GM21576 (cell line): ENCODE measurements around the gene CNST.
A peak's percentile ranks its signal among the peaks of the same experiment; 100 is the strongest.

Source experiments
- ATAC-seq: cut with Tn5 transposase; IDR thresholded peaks from one replicate; pipeline ENCODE4 v1.9.1; 2021; ENCODE audit warnings: mild to moderate bottlenecking, moderate library complexity; ENCODE audit not compliant: unreplicated experiment

CNST gene, protein sequence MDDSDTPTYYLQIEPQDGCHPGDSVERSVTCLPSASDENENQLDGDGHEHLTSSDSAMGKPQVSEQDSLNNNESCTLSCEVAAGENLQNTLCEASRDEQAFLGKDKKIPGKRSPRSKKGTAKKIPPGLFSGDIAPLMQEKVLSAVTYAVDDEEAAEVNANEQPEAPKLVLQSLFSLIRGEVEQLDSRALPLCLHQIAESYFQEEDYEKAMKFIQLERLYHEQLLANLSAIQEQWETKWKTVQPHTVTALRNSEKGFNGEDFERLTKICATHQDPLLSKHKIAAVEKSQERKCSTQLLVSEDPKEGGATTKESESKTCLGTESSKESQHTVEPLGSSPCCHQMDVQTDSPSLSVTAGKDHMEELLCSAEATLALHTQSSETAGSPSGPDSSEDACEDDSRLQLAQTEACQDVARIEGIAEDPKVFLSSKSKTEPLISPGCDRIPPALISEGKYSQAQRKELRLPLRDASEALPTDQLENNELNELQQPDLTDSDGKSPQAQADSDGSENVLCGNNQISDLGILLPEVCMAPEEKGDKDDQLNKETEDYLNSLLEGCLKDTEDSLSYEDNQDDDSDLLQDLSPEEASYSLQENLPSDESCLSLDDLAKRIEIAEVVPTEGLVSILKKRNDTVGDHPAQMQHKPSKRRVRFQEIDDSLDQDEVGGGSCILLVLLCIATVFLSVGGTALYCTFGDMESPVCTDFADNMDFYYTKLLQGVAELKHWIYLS

GRCh38 chr1:246566128-246566812 is at the start of gene CNST, which contains the start of gene TFB2M:
TSS of gene CNST (plus strand) at chr1:246566456. CDS start at chr1:246591563, 25,107 bp downstream.
TSS of gene TFB2M (minus strand) at chr1:246566261. CDS start at chr1:246566138, 123 bp downstream.
- peak; percentile 89 for ATAC-seq

GRCh38 chr1:246517391-246517790 is 48.9 kb upstream of the CNST start:
- no peak for ATAC-seq

GRCh38 chr1:246518456-246519205 is 47.6 kb upstream of the CNST start:
- no peak for ATAC-seq

DNA sequence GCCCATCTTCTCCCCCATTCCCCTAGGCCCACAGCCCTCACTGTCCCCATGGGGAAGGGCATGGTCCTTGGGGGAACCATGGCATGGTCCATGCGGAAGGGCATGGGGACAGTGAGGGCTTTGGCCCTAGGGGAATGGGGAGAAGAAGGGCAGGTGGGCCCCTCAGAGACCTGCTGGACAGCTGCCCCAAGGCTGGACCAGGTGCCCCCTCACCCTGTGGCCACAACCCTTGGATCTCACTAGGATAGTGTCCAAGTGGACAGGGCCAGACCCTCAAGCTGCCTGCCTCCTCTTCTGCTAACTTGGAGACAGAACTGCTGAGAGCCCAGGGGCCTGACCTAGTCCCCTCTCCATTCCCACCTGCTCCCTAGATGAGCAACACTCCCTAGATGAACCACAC is 46.7 kb upstream of the CNST start:
- ATAC-seq, result no peak

DNA sequence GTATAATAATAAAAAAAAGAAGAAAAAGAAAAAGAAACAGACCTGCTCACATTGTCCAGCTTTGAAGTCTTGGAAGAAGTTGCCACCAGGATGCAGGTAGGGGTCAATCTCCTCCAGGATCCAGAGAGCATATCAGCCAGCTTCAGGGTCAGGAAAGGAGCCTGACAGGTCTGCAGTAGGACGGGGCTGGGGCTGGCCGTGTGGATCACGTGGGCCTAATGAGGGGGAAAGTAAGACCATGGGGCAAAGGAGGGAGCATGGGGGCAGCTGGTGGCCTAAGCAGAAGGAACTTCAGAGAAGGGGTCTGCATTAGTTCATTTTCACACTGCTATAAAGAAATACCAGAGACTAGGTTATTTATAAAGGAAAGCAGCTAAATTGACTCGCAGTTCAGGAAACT is 39.9 kb upstream of the CNST start:
- no peak for ATAC-seq

- no peak for ATAC-seq
Measured at GRCh38 chr1:246526915-246527314, 39.3 kb upstream of the CNST start.

DNA sequence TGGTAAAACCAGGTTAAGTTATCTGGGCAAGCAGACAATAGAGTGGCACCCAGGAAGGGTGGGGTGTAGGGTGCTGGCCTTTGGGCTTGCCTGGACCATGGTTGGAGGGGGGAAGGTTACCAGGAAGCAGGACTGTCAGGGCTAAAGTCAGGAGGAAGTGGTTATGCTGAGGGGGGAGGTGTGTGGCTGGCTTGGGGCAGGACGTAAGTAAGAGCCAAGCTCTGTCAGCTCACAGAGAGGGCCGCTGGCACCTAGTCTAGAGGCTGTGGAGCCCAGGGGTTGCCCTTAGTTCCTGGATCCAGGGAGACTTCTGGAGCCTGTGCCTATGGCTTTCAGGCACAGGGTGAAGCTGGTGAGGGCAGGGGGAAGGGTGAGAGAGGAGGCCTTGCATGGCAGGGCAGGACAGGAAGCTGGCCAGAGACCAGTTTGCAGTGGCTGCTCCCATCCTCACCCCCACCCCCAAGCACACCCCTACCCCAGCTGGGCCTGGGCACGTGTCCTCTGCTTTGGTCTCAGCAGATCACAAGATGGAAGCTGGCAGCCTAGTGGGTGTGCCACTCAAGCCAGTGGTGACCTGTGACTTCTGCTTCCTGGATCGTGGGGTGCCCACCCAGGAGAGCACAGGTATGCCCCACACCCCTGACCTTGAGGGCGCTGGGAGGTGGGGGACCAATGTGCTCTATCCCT is 38.7 kb upstream of the CNST start:
- ATAC-seq, result peak; percentile 64

DNA sequence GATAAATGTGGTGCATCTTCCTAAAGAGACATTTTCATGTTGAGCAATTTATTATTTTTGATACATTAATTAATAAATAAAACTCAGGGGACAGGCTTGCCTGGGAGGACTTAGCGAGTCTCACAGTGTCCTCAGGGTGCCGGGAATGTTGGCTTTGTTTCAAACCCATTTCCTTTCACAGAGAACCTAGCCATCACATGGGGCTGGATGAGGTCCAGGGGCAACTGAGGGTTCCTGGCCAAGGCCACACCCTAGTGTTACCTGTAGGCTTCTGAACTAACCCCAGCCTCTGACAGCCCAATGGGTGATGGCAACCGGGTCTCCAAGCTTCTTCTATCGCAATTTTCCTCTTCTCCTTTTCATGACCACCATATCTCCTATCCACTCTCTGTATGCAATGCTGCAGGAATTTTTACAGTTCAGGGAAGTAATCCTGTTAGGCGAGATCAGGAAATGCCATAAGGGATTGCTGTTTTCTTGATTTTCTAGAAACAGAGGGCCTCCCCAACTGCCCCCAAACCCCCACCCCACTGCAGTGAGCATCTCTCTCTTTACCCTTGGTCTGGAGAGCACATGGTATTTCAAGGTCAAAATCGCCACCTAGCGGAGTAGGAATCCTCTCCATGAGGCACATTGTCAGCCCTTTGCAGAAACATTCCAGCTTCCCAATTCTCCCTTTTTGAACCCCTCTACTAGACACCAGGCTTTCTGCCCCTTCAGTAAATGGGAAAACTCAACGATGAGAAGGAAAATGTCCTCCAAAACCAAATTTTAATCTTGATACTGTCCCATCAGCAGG is 37.1 kb upstream of the CNST start:
- ATAC-seq, result no peak

DNA sequence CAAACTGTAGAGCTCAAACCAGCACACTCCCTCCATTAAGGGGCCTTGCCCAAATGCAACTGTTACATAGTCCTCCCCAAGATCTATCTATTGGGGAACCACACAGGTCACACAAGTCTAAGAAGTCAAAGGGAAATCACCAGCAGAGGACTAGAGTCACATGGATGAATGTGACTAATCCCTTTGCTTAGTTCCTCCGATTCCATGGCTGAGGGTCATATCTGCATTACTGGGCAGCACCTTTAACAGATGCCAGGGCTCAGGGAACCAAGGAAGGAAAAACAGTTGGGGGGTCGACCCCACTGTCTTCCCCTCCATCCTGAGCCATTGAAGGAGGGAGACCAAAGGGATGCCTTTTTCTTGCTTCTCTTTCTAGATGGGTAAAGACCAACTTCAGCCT is 35.8 kb upstream of the CNST start:
- ATAC-seq, result no peak

- no peak for ATAC-seq
Measured at GRCh38 chr1:246532519-246532918, 33.7 kb upstream of the CNST start.

DNA sequence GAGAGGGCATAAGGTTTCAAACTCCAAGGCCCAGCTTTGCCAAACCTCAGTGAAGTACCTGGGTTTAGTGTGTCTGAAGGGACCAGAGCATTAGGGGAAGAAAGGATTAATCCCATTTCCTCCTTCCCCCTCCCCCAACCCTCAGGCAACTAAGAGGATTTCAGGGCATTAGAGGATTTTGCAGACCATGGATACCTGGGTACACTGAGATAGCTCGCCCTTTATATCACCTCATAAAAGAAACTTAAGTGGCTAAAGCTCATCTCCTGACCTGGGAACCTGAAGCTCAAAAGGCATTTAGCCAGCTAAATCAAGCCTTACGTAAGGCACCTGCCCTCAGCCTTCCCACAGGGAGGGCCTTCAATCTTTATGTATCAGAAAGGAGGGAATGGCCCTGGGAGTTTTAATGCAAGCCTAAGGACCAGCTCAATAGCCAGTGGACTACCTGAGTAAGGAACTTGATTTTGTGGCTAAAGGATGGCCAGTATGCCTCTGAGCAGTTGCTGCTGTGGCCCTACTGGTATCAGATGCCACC is 32.8 kb upstream of the CNST start:
- ATAC-seq, result no peak

GRCh38 chr1:246534114-246534513 is 32.1 kb upstream of the CNST start:
- no peak for ATAC-seq

DNA sequence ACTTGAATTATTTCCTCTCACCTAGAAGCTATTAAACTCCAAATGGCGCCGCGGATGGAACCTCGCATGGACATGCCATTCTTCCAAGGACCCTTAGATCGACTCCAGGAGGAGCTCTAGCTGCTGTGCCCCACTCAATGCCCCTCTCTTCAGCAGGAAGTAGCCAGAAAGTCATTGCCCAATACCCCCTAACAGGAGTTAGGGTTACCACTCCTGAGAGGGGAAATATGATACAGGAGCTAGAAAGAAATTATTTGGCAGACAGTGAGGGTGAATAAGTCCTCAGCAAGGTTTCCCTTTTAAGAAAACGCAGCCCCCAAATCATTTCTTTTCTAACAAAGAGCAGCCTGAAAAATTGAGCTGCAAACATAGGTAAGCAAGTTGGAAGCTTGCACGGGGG is 28.8 kb upstream of the CNST start:
- no peak for ATAC-seq

- ATAC-seq, result no peak
Measured at GRCh38 chr1:246537887-246538286, 28.4 kb upstream of the CNST start.

DNA sequence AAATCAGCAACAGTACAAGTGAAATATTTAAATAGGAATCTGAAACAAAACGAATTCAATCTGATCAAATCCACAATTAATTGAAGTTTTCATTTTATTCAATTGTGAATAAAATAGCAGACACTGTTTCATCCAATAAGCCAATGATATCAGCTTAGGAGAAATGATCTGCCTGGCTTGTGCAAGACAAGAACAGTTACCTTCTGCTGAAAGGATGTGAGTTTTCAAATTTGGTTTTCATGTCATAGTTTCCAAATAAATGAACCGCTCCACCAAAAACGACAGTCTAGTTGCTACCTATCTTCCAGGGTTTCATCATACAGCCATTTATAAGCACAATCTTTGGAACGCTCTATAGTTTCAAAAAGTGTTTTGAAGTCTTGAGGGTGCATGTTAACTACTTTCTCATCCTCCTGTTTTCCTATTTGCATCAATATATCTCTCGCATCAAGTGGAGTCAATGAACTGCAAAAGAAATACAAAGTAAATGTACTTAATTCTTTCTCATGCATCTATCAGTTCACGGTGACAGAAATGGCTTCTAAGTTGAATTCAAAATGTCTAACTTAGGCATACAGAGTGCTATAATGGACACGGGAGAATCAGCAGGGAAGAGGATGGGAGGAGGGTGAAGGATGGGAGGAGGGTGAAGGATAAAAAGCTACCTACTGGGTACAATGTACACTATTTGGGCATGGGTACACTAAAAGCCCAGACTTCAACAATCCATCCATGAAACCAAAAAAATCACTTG is 25.3 kb upstream of the CNST start:
- ATAC-seq, result no peak

GRCh38 chr1:246544001-246544400 is 22.3 kb upstream of the CNST start:
- ATAC-seq, result no peak

DNA sequence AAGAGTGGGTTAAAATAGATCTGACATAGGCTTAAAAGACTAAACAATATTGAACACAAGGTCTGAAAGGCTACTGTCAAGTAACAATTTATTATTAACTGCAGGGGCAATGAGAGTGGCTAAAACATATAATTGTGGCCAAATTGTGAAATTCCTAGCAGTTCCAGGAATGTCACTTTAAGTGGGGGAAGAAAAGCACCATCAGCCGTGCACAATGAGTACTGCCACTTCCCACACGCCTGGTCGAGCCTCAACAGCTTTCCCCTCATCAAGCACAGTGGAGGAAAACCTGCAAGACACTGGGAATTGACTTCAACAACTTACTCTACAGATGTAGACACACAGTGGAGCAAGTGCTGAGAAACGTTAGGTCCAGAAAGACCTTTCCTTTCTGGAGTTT is 16.6 kb upstream of the CNST start:
- no peak for ATAC-seq

- ATAC-seq, result no peak
Measured at GRCh38 chr1:246550402-246550801, 15.9 kb upstream of the CNST start.

- no peak for ATAC-seq
Measured at GRCh38 chr1:246552110-246552509, 14.1 kb upstream of the CNST start.
